Calu3 (cell line): Measurements from ENCODE around the gene RAPGEF4. TPM values are rescaled to one million over a fixed set of nuclear protein-coding genes. Genes with fewer than 3 reads are reported as not detected.

Experiments used
- BruUV-seq: library from RNA; stranded (reverse); fragments of 400-500 nt; replicated peaks from 2 replicates; lab custom pipeline; 2021; lab: Mats Ljungman, UMichigan
- CTCF ChIA-PET: fragments of 300-600 bp; sonication (Branson Sonifier 250); formaldehyde crosslinking; loops from one replicate; lab custom pipeline; 2022; ENCODE audit warnings: antibody characterized with exemption; lab: Charles Lee
- DNase-seq: peaks from one replicate; pipeline ENCODE4 v3.0.0; 2022
- H3K27ac Mint-ChIP-seq: one replicate; pipeline ENCODE4 v1.8.0; 2022; ENCODE audit warnings: mixed read lengths; ENCODE audit not compliant: unreplicated experiment
- H3K27me3 Mint-ChIP-seq: one replicate; pipeline ENCODE4 v1.8.0; 2022; ENCODE audit warnings: mixed read lengths; ENCODE audit not compliant: unreplicated experiment
- H3K36me3 Mint-ChIP-seq: one replicate; pipeline ENCODE4 v1.8.0; 2022; ENCODE audit warnings: mild to moderate bottlenecking, moderate library complexity, mixed read lengths; ENCODE audit not compliant: insufficient read depth, unreplicated experiment
- H3K4me1 Mint-ChIP-seq: one replicate; pipeline ENCODE4 v1.8.0; 2022; ENCODE audit warnings: mild to moderate bottlenecking, low read depth, mixed read lengths; ENCODE audit not compliant: unreplicated experiment
- H3K4me3 Mint-ChIP-seq: one replicate; pipeline ENCODE4 v1.8.0; 2022; ENCODE audit warnings: mild to moderate bottlenecking, low read depth, moderate library complexity, mixed read lengths; ENCODE audit not compliant: unreplicated experiment
- H3K9me3 Mint-ChIP-seq: one replicate; pipeline ENCODE4 v1.8.0; 2022; ENCODE audit warnings: low read depth, mixed read lengths; ENCODE audit not compliant: unreplicated experiment
- intact Hi-C: fragments of 100-400 bp; cut with micrococcal nuclease; formaldehyde crosslinking; loops from one replicate; pipeline ENCODE4 v1.10.0; 2022; ENCODE audit not compliant: unreplicated experiment
- total RNA-seq: library from RNA; stranded (reverse); gene quantifications from 2 replicates; pipeline ENCODE4 v1.2.3, GENCODE V29; 2022
- TF ChIP-seq, protein P1 (sequence below): fragments of 200-600 bp; IDR thresholded peaks from one replicate; pipeline ENCODE4 v1.8.0; 2022; ENCODE audit warnings: antibody characterized with exemption; ENCODE audit not compliant: unreplicated experiment

RAPGEF4 gene
- total RNA-seq, 1 experiment from 2014 or later: 1.8 TPM

DNA sequence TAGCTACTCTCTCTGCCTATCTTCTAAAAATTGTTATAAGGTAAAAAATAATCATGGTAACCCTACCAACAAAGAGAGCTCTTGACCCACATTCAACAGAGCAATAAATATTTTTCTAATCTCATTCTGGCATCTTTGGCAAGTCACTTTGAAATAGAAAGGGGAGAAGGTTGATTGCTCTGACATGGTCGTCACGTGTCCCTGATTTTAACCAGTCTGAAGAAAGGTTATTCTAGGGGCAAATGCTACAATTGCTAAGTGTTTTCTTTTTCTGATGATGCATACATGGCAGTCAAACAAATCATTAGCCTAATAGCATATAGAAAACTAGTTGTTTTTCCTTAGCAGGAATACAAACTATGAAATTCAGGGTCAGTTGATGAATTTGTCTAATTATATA lies 186.7 kb downstream of the RAPGEF4 start:
- CTCF ChIA-PET: interaction anchor here (0.6 to 1.0 kb wide), 2 partner anchors 11 to 109 kb away, joined by 4 to 5 read pairs; no protein-coding TSS in a partner anchor
- intact Hi-C loops: no loop called here
- no peaks in the 10 kb centered on the region for H3K36me3 Mint-ChIP-seq
- H3K4me1 Mint-ChIP-seq: no peaks in the 10 kb centered on the region
- no TSS peak for BruUV-seq
- TF ChIP-seq, protein P1, sequence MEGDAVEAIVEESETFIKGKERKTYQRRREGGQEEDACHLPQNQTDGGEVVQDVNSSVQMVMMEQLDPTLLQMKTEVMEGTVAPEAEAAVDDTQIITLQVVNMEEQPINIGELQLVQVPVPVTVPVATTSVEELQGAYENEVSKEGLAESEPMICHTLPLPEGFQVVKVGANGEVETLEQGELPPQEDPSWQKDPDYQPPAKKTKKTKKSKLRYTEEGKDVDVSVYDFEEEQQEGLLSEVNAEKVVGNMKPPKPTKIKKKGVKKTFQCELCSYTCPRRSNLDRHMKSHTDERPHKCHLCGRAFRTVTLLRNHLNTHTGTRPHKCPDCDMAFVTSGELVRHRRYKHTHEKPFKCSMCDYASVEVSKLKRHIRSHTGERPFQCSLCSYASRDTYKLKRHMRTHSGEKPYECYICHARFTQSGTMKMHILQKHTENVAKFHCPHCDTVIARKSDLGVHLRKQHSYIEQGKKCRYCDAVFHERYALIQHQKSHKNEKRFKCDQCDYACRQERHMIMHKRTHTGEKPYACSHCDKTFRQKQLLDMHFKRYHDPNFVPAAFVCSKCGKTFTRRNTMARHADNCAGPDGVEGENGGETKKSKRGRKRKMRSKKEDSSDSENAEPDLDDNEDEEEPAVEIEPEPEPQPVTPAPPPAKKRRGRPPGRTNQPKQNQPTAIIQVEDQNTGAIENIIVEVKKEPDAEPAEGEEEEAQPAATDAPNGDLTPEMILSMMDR: no peak
- H3K9me3 Mint-ChIP-seq: no peaks in the 10 kb centered on the region
- no peak for DNase-seq
- H3K27me3 Mint-ChIP-seq: no peaks in the 10 kb centered on the region
- H3K27ac Mint-ChIP-seq: no peak overlapping the region
- no peak overlapping the region for H3K4me3 Mint-ChIP-seq

DNA sequence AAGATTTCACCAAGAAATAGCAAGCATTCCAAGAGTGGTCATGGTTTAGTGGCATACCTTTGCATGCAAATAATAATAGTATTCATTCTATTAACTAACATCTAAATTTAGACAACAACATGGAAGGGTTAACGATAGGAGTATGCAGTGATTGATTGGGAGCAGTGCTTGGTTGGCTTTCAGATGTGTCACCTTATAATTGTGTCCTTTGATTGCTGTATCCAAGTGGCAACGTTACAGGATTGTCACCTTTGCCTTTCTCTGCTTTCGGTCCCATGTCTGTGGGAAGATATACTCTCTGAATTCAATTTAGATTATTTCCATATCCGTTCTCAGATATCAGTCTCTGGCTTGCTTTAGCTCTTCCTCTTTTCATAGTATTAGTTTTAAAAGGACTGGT lies 187.2 kb downstream of the RAPGEF4 start:
- Mint-ChIP-seq H3K27me3 (no peaks in the 10 kb centered on the region), H3K36me3 (no peaks in the 10 kb centered on the region), H3K27ac (no peak overlapping the region), H3K4me3 (no peak overlapping the region), H3K4me1 (no peaks in the 10 kb centered on the region), H3K9me3 (no peaks in the 10 kb centered on the region)
- intact Hi-C loops: no loop called here
- DNase-seq: no peak
- BruUV-seq: no TSS peak
- TF ChIP-seq, protein P1: no peak
- CTCF ChIA-PET: no interaction called here

DNA sequence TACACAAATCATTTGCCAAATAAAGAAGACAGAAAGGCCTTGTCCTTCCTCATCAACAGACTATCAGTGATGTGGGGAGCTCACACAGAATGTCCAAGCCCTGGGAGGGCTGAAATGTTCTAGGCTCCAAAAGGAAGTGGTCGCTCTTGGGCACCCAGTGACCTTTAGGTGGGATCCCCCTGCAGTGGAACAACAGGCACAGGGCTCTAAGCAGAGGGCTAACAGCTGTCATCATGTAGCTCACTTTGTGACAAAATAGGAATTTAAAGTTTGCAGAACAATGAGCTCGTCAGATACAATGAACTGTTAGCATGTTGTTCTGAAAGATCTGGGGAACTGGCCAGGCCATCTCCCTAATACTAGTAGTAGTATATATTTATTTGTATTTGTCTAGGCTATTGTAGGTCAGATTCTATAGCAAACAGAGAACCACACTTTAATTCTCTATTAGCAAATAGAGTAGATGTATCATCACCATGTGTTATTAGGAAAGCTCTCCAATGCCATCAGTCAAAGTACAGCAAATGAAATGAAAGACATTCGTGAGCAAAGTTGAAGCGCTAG lies 188.5 kb downstream of the RAPGEF4 start:
- TF ChIP-seq, protein P1: no peak
- CTCF ChIA-PET: interaction anchor here (1.4 kb wide), 1 partner anchor 111 kb away, joined by 3 read pairs; no protein-coding TSS in a partner anchor
- no TSS peak for BruUV-seq
- Mint-ChIP-seq H3K27ac (no peak overlapping the region), H3K4me3 (no peak overlapping the region), H3K36me3 (no peaks in the 10 kb centered on the region), H3K4me1 (no peaks in the 10 kb centered on the region), H3K27me3 (no peaks in the 10 kb centered on the region), H3K9me3 (no peaks in the 10 kb centered on the region)
- no peak for DNase-seq
- intact Hi-C loops: no loop called here

DNA sequence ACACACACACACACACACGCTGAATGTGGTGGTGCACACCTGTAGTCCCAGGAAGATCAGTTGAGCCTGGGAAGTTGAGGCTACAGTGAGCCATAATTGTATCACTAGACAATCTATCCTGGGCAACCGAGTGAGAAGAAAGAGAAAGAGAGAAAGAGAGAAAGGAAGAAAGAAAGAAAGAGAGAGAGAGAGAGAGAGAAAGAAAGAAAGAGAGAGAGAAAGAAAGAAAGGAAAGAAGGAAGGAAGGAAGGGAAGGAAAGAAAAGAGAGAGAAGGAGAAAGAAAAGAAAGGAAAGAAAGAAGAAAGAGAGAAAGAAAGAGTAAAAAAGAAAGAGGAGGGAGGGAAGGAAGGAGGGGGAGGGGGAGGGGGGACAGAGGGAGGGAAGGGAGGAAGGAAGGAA lies 190.0 kb downstream of the RAPGEF4 start:
- Mint-ChIP-seq H3K27me3 (no peaks in the 10 kb centered on the region), H3K4me3 (no peak overlapping the region), H3K4me1 (no peaks in the 10 kb centered on the region), H3K27ac (no peak overlapping the region), H3K9me3 (no peaks in the 10 kb centered on the region), H3K36me3 (no peaks in the 10 kb centered on the region)
- DNase-seq: no peak
- TF ChIP-seq, protein P1: no peak
- no TSS peak for BruUV-seq
- intact Hi-C loops: no loop called here
- CTCF ChIA-PET: no interaction called here
